Natural killer cell treated with Interleukin-12 subunit alpha and Interleukin-12 subunit beta and Interleukin-15 and Interleukin-18, amount 100 ng/mL, for 72 hours (primary cell): ENCODE data around the gene PARS2. TPM values are rescaled to one million over a fixed set of nuclear protein-coding genes. Genes with fewer than 3 reads are reported as not detected.

ENCODE experiments used
- ATAC-seq, 2 donors: fragments of 150-1000 bp; cut with Tn5 transposase in 1 of 2; sonication (Bioruptor Pico), chemical (Tn5 transposase) in 1 of 2; 2 replicates each; pipeline ENCODE4 v1.10.0; 2021
- DNase-seq: peaks from one replicate; pipeline ENCODE4 v3.0.0; 2022; ENCODE audit warnings: low spot score
- H3K27ac Mint-ChIP-seq, 2 donors: 1 replicate in 1 of 2; 2 replicates in 1 of 2; pipeline ENCODE4 v1.8.0; 2022; ENCODE audit warnings: mixed read lengths in 2 of 2, mild to moderate bottlenecking in 1 of 2, moderate library complexity in 1 of 2
- H3K27me3 Mint-ChIP-seq, 2 donors: 1 replicate in 1 of 2; 2 replicates in 1 of 2; pipeline ENCODE4 v1.8.0; 2022; ENCODE audit warnings: mixed read lengths in 2 of 2
- H3K36me3 Mint-ChIP-seq: one replicate; pipeline ENCODE4 v1.8.0; 2022; ENCODE audit warnings: mixed read lengths
- H3K4me1 Mint-ChIP-seq, 2 donors: 1 replicate in 1 of 2; 2 replicates in 1 of 2; pipeline ENCODE4 v1.8.0; 2022; ENCODE audit warnings: low read depth in 2 of 2, mixed read lengths in 2 of 2, mild to moderate bottlenecking in 1 of 2
- H3K4me3 Mint-ChIP-seq: one replicate; pipeline ENCODE4 v1.8.0; 2022; ENCODE audit warnings: mixed read lengths
- H3K9me3 Mint-ChIP-seq: 2 replicates; pipeline ENCODE4 v1.8.0; 2022; ENCODE audit warnings: mixed read lengths
- total RNA-seq, 2 donors: library from RNA; stranded (reverse); gene quantifications; one replicate each; pipeline ENCODE4 v1.2.3, GENCODE V29; 2022

Gene PARS2
- total RNA-seq, result 1 to 10 TPM; 4.6 to 4.9 TPM

- H3K9me3 Mint-ChIP-seq, result no peaks in the 10 kb centered on the region
These were observed at the start of gene PARS2 for GRCh38 chr1:54764133-54764921. PARS2 (minus strand) TSS chr1:54764523; CDS start chr1:54759161, 5,362 bp downstream.

GRCh38 chr1:54814126-54814498, 49.8 kb upstream of the PARS2 start:
- H3K27me3 Mint-ChIP-seq, result no peaks in the 10 kb centered on the region
- H3K4me3 Mint-ChIP-seq, result no peak overlapping the region
- DNase-seq (no peak), ATAC-seq (no peak)
- peaks cover 26 to 38% of the 10 kb centered on the region in 2 donors for H3K4me1 Mint-ChIP-seq
- no peaks in the 10 kb centered on the region for H3K9me3 Mint-ChIP-seq
- H3K27ac Mint-ChIP-seq, result peak overlapping the region; percentile 65 to 72
- no peaks in the 10 kb centered on the region for H3K36me3 Mint-ChIP-seq

More at GRCh38 chr1:54764133-54764921, at the start of gene PARS2:
- peak; percentile 97 for DNase-seq
- Mint-ChIP-seq H3K27me3 (no peaks in the 10 kb centered on the region), H3K4me3 (peak within 1 kb of the TSS; percentile 91), H3K27ac (peak within 1 kb of the TSS; percentile 83 to 98), H3K36me3 (no peaks in the 10 kb centered on the region), H3K4me1 (peaks cover 30 to 33% of the 10 kb centered on the region in 2 donors)
- ATAC-seq, result peak; percentile 98

- Mint-ChIP-seq H3K27ac (peak overlapping the region; percentile 65 to 72), H3K36me3 (no peaks in the 10 kb centered on the region), H3K27me3 (no peaks in the 10 kb centered on the region), H3K4me3 (peak overlapping the region; percentile 53), H3K4me1 (peaks cover 28 to 43% of the 10 kb centered on the region in 2 donors), H3K9me3 (no peaks in the 10 kb centered on the region)
- ATAC-seq, result peak in 1 of 2 donors; percentile 2
- no peak for DNase-seq
These were observed 49.3 kb upstream of the PARS2 start for GRCh38 chr1:54813485-54814125.

- Mint-ChIP-seq H3K9me3 (no peaks in the 10 kb centered on the region), H3K27me3 (no peaks in the 10 kb centered on the region), H3K4me1 (peaks cover 31 to 45% of the 10 kb centered on the region in 2 donors), H3K4me3 (peak overlapping the region; percentile 53), H3K27ac (peak overlapping the region; percentile 65 to 72), H3K36me3 (no peaks in the 10 kb centered on the region)
- ATAC-seq, result peak in 1 of 2 donors; percentile 66
- DNase-seq, result no peak
These were observed 48.6 kb upstream of the PARS2 start for GRCh38 chr1:54812801-54813484.

GRCh38 chr1:54811739-54812655, 47.7 kb upstream of the PARS2 start:
- DNase-seq (no peak), ATAC-seq (no peak)
- H3K4me1 Mint-ChIP-seq, result peaks cover 40 to 53% of the 10 kb centered on the region in 2 donors
- H3K9me3 Mint-ChIP-seq, result no peaks in the 10 kb centered on the region
- H3K4me3 Mint-ChIP-seq, result peak overlapping the region; percentile 32
- H3K27me3 Mint-ChIP-seq, result no peaks in the 10 kb centered on the region
- no peaks in the 10 kb centered on the region for H3K36me3 Mint-ChIP-seq
- peak overlapping the region in 1 of 2 donors; percentile 72 for H3K27ac Mint-ChIP-seq

GRCh38 chr1:54811066-54811465, 46.7 kb upstream of the PARS2 start:
- no peak overlapping the region for H3K27ac Mint-ChIP-seq
- peaks cover 43 to 61% of the 10 kb centered on the region in 2 donors for H3K4me1 Mint-ChIP-seq
- H3K27me3 Mint-ChIP-seq, result no peaks in the 10 kb centered on the region
- no peak for ATAC-seq
- H3K4me3 Mint-ChIP-seq, result no peak overlapping the region
- H3K36me3 Mint-ChIP-seq, result no peaks in the 10 kb centered on the region
- no peak for DNase-seq
- H3K9me3 Mint-ChIP-seq, result no peaks in the 10 kb centered on the region

- peak overlapping the region; percentile 59 to 76 for H3K27ac Mint-ChIP-seq
- peaks cover 45 to 65% of the 10 kb centered on the region in 2 donors for H3K4me1 Mint-ChIP-seq
- H3K27me3 Mint-ChIP-seq, result no peaks in the 10 kb centered on the region
- no peaks in the 10 kb centered on the region for H3K9me3 Mint-ChIP-seq
- DNase-seq, result peak; percentile 68
- ATAC-seq, result peak; percentile 57 to 67
- H3K4me3 Mint-ChIP-seq, result peak overlapping the region; percentile 28
- no peaks in the 10 kb centered on the region for H3K36me3 Mint-ChIP-seq
These were observed 46.0 kb upstream of the PARS2 start for GRCh38 chr1:54810153-54810942.

- H3K27ac Mint-ChIP-seq, result peak overlapping the region; percentile 59 to 76
- ATAC-seq, result no peak
These were observed 45.3 kb upstream of the PARS2 start for GRCh38 chr1:54809496-54810074.

GRCh38 chr1:54808443-54809207, 44.3 kb upstream of the PARS2 start:
- Mint-ChIP-seq H3K27me3 (no peaks in the 10 kb centered on the region), H3K36me3 (no peaks in the 10 kb centered on the region), H3K27ac (peak overlapping the region; percentile 69), H3K9me3 (no peaks in the 10 kb centered on the region), H3K4me3 (peak overlapping the region; percentile 82), H3K4me1 (peaks cover 62 to 82% of the 10 kb centered on the region in 2 donors)
- peak; percentile 51 for DNase-seq
- ATAC-seq, result no peak

More at GRCh38 chr1:54809496-54810074, 45.3 kb upstream of the PARS2 start:
- DNase-seq, result no peak
- peak overlapping the region; percentile 28 for H3K4me3 Mint-ChIP-seq
- no peaks in the 10 kb centered on the region for H3K27me3 Mint-ChIP-seq
- H3K4me1 Mint-ChIP-seq, result peaks cover 52 to 73% of the 10 kb centered on the region in 2 donors
- H3K36me3 Mint-ChIP-seq, result no peaks in the 10 kb centered on the region
- no peaks in the 10 kb centered on the region for H3K9me3 Mint-ChIP-seq

GRCh38 chr1:54807756-54808155, 43.4 kb upstream of the PARS2 start:
- Mint-ChIP-seq H3K27me3 (no peaks in the 10 kb centered on the region), H3K9me3 (no peaks in the 10 kb centered on the region), H3K4me3 (peak overlapping the region; percentile 82), H3K4me1 (peaks cover 62 to 84% of the 10 kb centered on the region in 2 donors), H3K36me3 (no peaks in the 10 kb centered on the region), H3K27ac (peak overlapping the region; percentile 69)
- DNase-seq (no peak), ATAC-seq (no peak)

- ATAC-seq, result peak; percentile 94
- peak overlapping the region; percentile 69 for H3K27ac Mint-ChIP-seq
- peaks cover 58 to 79% of the 10 kb centered on the region in 2 donors for H3K4me1 Mint-ChIP-seq
- H3K27me3 Mint-ChIP-seq, result no peaks in the 10 kb centered on the region
- no peaks in the 10 kb centered on the region for H3K36me3 Mint-ChIP-seq
- peak; percentile 90 for DNase-seq
- H3K9me3 Mint-ChIP-seq, result no peaks in the 10 kb centered on the region
- H3K4me3 Mint-ChIP-seq, result peak overlapping the region; percentile 82
These were observed 42.7 kb upstream of the PARS2 start for GRCh38 chr1:54806931-54807611.
